ENCODE measurements around the gene PDE3B.
"Not testable (repeated sequence)": the region's sequence is repeated elsewhere in the genome, so short reads cannot be mapped to it uniquely, and the experiment has no call there.

PDE3B gene

DNA sequence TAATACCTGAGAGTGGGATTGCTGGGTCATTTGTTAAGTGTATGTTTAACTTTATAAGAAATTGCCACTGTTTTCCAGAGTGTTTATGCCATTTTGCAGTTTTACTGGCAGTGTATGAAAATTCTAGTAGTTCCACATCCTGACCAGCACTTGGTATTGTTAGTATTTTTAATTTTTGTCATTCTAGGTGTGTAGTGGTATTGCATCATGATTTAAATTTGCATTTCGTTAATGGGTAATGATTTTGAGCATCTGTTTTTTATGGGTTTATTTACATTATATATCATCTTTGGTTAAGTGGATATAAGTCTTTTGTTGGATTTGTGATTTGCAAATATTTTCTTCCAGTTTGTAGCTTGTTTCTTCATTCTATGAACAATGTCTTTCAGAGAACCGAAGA, 34.7 kb downstream of the PDE3B start:
- DNase-seq = no peak

DNA sequence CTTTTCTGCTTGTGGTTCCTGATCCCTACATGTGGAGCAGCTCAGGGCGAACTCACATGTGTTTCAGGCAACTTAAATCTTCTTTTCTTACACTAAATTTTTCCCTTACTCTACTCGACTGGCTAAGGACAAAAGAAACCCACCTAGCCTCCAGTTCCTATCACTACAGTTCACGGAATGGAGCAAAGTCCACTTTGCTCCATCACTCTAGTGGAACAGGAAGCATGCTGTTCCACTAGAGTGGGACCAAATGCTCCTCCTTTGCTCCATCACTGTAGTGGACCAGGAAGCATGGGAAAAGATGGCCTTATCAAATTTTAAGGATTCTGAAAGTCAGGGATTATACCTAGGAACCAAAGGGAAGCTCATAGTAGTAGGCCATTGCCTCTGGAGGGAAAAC, 36.1 kb downstream of the PDE3B start:
- DNase-seq = no peak

DNA sequence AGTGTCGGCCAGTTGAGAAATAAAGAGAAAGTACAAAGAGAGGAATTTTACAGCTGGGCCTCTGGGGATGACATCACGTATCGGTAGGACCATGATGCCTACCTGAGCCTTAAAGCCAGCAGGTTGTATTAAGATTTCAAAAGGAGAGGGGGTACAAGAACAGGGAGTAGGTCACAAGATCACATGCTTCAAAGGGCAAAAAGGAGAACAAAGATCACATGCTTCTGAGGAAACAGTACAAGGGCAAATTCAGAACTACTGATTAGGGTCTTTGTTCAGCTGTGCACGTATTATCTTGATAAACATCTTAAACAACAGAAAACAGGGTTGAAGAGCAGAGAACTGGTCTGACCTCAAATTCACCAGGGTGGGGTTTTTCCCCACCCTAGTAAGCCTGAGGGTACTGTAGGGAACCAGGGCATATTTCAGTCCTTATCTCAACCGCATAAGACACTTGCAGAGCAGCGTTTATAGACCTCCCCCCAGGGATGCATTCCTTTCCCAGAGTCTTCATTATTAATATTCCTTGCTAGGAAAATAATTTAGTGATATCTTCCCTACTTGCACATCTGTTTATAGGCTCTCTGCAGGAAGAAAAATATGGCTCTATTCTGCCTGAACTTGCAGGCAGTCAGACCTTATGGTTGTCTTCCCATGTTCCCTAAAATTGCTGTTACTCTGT, 40.8 kb downstream of the PDE3B start:
- DNase-seq = not testable (repeated sequence)

DNA sequence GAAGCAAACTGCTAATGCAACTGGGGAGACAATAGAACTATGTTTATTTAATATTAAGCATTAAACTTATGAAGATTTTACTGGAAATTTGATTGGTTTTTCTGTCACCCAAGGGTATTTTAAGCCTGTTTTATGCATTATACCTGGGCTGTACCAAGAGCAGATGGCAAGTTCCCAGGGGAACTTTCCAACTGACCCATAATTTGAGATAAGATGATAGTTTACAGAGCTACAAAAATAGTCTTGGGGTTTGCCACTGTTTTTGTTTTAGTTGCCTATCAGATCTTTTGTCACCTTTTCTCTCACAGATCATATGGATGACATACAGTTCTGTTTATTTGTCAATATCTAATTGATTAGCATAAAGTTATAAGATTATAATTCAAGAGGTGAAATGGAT, 43.9 kb downstream of the PDE3B start:
- DNase-seq = no peak

DNA sequence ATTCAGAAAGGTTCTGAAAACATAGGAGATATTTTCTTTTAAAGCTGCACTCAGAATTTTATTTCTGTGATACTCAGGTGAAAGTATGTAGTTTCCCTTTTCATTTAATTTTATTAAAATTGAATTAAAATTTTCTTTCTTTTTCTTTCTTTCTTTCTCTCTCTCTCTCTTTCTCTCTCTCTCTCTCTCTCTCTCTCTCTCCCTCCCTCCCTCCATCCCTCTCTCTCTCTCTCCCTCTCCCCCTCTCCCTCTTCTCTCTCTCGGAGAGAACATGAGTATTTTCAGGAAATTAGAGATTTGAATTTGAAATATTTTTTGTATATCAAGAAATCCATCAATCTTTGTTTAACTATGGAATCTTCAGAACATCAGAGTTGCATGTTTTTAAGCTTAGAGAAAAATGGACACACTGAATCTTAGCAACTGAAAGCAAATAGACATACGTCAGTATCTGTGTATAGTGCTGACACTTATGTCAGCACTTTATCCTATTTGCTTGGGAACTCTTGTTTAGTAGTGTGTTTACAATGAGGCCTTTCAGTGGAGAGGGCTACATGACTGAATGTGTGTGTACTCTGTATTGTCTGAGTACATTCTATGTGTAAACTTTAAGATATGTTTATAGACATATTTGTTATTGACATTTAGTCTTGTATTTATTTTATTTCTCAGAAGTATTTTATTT, 44.5 kb downstream of the PDE3B start:
- no peak for DNase-seq

DNA sequence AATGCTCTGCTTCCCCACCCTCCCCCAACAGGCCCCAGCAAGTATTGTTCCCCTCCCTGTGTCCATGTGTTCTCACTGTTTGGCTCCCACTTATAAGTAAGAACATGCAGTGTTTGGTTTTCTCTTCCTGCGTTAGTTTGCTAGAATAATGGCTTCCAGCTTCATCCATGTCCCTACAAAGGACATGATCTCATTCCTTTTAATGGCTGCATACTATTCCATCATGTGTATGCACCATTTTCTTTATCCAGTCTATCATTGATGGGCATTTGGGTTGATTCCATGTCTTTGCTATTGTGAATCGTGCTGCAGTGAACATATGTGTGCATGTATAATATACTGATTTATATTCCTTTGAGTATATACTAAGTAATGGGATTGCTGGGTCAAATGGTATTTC, 52.1 kb downstream of the PDE3B start:
- DNase-seq = not testable (repeated sequence)

DNA sequence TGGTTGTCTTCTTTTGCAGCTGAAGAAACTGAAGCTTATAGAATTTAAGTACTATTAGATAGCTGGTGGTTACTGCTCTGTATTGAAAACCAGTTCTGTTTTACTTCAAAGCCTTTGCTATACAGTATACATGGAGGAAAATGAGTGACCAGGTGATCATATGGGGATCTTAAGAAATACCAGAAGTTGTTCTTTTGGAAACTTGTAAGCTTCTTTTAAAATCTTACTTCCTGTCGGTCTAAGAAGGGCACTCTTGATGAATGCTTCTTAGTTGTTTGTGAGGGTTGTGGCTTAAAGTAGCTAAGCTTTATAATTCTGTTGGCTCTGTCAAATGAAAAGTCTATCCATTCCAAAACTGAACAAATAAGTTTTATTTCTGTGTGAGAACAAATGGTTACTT, 55.2 kb downstream of the PDE3B start:
- DNase-seq = no peak

DNA sequence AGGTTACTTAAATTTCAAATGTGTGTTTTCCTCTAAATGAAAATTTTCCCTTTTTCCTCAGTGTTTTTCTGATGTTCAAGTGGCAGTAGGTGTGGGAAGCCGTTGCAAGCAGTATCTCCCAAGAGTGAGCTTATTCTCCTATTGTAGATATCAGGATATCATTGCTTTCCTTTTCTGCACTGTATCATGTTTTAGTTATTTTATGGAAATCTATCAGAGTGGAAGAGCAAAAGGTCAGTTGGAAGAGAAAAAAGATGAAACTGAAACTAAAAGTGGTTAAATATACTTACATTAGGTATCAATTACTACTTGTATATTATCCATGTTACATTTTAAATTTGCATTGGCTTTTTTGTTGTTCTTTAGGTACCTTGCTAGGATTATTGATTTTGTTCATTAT, 57.0 kb downstream of the PDE3B start:
- no peak for DNase-seq

DNA sequence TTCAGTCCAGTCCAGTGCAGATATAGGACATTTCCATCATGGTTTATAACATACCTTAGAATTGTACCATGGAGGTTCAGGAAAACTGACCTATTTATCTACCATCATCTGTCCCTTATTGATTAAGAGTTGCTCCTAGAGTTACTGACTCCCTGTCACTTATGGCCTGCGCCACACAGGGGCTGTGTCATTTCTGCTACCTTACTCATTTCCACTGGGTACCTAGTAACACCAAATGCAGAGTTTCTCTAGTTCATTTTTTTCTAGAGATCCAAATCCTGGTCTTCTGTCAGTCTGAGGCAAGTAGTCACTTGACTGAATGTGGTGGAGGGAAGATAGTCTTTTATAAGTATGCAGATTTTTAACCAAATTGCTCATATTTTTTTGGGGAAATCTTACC, 59.2 kb downstream of the PDE3B start:
- no peak for DNase-seq

DNA sequence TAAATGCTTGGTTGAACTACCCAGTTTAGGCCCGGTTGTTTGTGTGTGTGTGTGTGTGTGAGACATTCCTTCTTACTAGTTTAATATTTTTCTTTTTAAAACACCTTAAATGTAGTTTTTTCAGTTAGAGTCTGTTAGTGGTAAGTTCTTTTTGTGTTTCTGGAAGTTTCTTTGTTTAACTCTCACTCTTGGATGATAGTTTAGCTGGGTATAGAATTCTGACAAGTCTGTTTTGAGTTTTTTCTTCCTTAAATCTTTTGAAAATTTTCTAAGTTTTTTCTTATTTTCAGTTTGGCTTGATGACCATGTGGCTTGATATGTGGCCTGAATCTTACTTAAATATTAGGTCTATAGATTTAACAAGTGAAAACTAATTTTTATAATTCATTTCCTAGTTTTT, 60.1 kb downstream of the PDE3B start:
- DNase-seq = no peak

DNA sequence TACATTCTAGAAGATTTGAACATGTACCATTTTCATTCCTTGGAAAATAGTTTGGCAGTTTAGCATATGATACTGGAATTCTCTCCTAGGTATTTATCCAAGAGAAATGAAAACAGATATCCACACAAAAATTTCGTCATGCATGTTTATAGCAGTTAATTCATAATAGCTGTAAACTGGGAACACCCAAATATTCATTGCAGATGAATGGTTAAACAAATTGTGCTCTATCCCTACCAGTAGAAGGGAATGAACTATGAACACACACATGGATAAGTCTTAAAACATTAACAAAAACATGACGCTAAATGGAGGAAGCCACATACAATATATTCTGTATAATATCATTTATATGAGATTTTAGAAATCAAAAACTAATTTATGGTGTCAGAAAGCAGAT, 61.5 kb downstream of the PDE3B start:
- DNase-seq = no peak

DNA sequence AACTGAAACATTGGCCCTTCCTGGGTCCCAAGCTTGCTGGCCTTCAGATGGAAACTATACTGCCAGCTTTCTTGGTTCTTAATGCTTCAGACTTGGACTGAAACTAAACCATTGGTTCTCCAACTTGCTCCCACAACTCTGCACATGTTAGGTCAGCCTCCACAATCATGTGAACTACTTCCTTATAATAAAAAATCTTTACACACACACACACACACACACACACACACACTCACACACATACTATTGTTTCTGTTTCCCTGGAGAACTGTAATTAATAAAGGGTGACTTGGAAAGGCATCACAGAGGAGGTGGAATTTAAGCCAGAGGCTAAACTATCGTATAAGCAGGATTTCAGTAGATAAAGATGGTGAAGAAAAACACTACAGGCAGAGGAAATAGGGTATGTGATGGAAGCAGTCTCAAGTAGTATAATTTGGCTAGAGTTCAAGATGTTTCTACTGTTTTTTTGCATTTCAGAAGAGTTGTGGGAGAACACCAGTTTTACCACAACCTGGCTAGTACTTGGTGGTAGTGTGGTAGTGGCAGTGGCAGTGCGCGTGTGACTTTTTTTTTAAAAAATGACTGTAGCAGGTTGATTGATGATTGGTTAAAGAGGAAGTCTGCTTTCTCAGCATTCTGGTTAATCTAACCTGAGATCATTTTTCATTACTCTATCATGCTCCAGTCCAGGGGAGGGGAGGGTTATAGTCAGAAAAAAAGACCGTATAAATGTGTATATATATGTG, 70.1 kb downstream of the PDE3B start:
- DNase-seq = no peak

DNA sequence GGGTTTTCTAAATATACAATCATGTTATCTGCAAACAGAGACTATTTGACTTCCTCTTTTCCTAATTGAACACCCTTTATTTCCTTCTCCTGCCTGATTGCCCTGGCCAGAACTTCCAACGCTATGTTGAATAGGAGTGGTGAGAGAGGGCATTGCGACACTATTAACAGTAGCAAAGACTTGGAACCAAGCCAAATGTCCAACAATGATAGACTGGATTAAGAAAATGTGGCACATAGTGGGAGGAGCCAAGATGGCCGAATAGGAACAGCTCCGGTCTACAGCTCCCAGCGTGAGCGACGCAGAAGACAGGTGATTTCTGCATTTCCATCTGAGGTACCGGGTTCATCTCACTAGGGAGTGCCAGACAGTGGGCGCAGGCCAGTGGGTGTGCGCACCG, 72.1 kb downstream of the PDE3B start:
- not testable (repeated sequence) for DNase-seq

DNA sequence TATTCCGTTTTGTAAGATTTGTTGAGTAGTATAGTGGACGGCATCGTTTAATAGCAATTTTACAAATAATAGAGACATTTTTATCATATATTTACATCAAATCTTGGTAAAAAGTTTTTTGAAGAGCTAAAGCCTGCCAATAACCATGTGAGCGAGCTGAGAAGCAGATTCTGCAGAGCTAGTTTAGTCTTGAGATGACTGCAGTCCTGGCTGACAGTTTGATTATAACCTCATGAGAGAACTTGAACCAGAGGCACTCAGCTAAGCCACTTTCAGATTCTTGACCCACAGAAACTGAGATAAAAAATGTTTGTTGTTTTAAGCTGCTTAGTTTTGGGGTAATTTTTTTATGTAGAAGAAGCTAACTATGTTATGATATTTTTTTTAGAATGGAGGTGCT, 78.9 kb downstream of the PDE3B start:
- DNase-seq = no peak

DNA sequence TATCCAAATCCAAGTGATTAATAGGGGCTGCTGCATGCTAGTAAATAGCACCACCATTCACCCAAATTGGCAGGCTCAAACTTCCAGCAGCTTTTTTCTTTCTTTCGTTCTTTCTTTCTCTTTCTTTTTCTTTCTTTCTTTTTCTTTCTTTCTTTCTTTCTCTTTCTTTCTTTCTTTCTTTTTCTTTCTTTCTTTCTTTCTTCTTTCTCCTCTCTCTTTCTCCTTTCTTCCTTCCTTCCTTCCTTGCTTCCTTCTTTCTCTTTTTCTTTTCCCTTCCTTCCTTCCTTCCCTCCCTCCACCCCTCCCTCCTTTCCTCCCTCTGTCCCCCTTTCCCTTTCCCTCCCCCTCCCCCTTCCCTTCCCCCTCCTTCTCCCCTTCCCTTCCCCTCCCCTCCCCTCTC, 81.5 kb downstream of the PDE3B start:
- no peak for DNase-seq

DNA sequence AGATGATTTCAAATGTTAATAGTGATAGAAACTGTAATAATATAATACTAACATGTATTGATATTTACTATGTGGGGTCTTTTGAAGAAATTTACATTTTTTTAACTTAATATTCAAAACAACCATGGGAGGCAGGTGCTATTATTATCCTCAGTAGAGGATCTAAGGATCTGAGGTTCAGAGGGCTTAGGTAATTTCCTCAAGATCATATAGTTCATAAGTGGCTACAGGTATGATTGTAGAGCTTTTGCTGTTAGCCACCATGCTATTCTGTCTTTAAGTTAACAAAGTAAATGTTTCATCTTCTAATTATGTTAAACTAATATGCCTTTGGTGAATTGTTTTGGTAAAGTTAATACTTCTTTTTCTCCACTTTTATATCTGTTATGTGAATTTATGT, 83.6 kb downstream of the PDE3B start:
- no peak for DNase-seq

DNA sequence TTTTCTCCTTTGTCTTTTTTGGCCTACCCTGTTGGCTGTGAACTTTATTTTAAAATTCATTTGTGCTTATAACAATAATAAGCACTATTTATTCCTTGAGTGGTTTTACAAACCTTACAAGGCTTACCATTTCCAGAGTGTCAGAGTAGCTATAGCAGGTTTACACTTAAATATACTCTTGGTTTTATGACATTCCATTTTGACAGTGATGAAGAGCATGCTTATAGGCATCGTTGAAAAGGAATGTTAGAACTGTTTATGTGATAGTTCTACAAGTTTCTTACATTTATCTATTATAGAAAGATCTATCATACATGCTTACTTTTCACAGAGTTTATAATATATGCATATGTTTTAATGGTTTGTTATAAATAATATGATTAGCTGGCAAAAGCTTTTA, 84.1 kb downstream of the PDE3B start:
- DNase-seq = no peak

DNA sequence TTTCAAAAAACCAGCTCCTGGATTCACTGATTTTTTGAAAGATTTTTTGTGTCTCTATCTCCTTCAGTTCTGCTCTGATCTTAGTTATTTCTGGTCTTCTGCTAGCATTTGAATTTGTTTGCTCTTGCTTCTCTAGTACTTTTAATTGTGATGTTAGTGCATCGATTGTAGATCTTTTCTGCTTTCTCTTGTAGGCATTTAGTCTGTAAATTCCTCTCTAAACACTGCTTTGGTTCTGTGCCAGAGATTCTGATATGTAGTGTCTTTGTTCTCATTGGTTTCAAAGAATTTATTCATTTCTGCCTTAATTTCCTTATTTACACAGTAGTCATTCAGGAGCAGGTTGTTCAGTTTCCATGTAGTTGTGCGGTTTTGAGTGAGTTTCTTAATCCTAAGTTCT, 96.9 kb downstream of the PDE3B start:
- DNase-seq = not testable (repeated sequence)

DNA sequence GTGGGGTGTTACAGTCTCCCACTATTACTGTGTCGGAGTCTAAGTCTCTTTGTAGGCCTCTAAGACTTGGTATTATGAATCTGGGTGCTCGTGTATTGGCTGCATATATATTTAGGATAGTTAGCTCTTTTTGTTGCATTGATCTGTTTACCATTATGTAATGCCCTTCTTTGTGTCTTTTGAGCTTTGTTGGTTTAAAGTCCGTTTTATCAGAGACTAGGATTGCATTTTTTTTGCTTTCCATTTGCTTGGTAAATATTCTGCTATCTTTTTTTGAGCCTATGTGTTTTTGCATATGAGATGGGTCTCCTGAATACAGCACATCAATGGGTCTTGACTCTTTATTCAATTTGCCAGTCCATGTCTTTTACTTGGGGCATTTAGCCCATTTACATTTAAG, 97.6 kb downstream of the PDE3B start:
- DNase-seq = no peak

DNA sequence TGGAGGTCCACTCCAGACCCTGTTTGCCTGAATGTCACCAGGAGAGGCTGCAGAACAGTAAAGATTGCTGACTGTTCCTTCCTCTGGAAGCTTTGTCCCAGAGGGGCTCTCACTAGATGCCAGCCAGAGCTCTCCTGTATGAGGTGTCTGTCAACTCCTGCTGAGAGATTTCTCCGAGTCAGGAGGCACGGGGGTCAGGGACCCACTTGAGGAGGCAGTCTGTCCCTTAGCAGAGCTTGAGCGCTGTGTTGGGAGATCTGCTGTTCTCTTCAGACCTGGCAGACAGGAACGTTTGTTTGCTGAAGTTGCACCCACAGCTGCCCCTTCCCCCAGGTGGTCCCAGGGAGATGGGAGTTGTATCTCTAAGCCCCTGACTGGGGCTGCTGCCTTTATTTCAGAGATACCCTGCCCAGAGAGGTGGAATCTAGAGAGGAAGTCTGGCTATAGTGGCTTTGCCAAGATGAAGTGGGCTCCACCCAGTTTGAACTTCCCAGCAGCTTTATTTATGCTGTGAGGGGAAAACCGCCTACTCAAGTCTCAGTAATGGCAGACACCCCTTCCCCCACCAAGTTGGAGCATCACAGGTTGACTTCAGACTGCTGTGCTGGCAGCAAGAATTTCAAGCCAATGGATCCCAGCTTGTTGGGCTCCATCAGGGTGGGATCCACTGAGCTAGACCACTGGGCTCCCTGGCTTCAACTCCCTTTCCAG, 99.4 kb downstream of the PDE3B start:
- DNase-seq = no peak

DNA sequence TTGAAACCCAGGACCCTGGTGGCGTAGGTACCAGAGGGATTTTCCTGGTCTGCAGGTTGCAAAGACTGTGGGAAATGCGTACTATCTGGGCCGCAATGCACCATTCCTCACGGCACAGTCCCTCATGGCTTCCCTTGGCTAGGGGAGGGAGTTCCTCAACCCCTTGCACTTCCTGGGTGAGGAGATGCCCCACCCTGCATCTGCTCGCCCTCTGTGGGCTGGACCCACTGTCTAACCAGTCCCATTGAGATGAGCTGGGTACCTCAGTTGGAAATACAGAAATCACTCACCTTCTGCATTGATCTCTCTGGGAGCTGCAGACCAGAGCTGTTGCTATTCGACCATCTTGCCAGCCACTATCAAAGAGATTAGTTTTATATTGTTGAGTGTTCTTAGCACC, 100.1 kb downstream of the PDE3B start:
- DNase-seq = not testable (repeated sequence)

DNA sequence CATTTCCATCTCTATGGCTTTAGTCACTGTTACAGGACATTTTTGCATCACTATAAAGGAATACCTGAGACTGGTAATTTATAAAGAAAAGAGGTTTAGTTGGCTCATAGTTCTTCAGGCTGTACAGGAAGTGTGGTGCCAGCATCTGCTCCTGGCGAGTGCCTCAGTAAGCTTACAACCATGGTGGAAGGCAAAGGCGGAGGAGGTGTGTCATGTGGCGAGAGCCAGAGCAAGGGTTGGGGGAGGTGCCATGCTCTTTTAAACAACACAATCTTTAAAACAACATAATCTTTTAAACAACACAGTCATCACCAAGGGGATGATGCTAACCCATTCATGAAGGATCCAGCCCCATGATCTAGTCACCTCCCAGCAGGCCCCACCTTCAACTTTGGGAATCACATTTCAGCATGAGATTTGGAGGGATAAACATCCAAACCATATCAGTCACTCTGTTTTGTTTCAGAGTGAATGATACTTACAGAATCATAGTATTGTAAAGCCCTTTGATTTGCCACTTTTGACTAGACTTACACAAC, 103.3 kb downstream of the PDE3B start:
- DNase-seq = no peak

DNA sequence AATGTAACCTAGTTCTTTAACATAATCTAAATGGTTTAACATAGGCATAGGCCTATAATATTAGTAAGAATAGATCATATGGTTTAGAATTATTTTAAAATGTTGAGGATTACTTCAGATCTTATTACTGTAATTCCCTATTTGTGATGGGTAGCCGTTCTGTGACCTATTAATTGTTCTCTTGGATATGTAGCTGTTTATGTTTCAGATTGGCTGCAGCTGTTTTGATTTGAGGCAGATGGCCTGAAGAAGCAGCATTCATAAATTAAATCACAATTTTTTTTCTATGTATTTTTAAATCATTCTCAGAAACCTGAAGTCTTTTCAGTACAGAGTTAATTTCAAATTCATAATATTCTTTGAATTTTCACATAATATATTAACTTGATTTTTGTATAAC, 104.5 kb downstream of the PDE3B start:
- no peak for DNase-seq

Measured in stimulated activated CD4-positive, alpha-beta T cell treated with anti-CD3 and anti-CD28 coated beads, Interleukin-4, amount 100 ng/mL, for 24 hours (primary cell).